Stimulated activated CD4-positive, alpha-beta T cell treated with anti-CD3 and anti-CD28 coated beads, Interleukin-12 subunit alpha, Interleukin-12 subunit beta, amount 100 ng/mL, for 24 hours (primary cell): ENCODE measurements around the gene FOXN3.

Experiments
- DNase-seq, 2 experiments: peaks; one replicate each; pipeline ENCODE4 v3.0.0-alpha.2; 2020; ENCODE audit warnings: low read depth in 2 of 2

FOXN3 gene

GRCh38 chr14:89417091-89417464, at the start of gene FOXN3:
TSS of gene FOXN3 (minus strand) at chr14:89417233. CDS start at chr14:89412476, 4,757 bp downstream.
- peak; percentile 75 to 83 for DNase-seq

- no peak for DNase-seq
Observed at GRCh38 chr14:89466484-89466883, 49.5 kb upstream of the FOXN3 start.

GRCh38 chr14:89465876-89466275, 48.8 kb upstream of the FOXN3 start:
- DNase-seq: no peak

GRCh38 chr14:89461256-89461655, 44.2 kb upstream of the FOXN3 start:
- DNase-seq: no peak

- no peak for DNase-seq
Observed at GRCh38 chr14:89458713-89459420, 41.8 kb upstream of the FOXN3 start.

- DNase-seq: no peak
Observed at GRCh38 chr14:89457007-89457406, 40.0 kb upstream of the FOXN3 start.

- no peak for DNase-seq
Observed at GRCh38 chr14:89455412-89455811, 38.4 kb upstream of the FOXN3 start.

- no peak for DNase-seq
Observed at GRCh38 chr14:89454996-89455395, 38.0 kb upstream of the FOXN3 start.

GRCh38 chr14:89452281-89452680, 35.2 kb upstream of the FOXN3 start:
- DNase-seq: no peak

- no peak for DNase-seq
Observed at GRCh38 chr14:89451229-89451628, 34.2 kb upstream of the FOXN3 start.

- DNase-seq: no peak
Observed at GRCh38 chr14:89447182-89447944, 30.3 kb upstream of the FOXN3 start.

- peak; percentile 21 to 39 for DNase-seq
Observed at GRCh38 chr14:89445273-89445973, 28.4 kb upstream of the FOXN3 start.

- no peak for DNase-seq
Observed at GRCh38 chr14:89444516-89445125, 27.6 kb upstream of the FOXN3 start.

GRCh38 chr14:89444044-89444443, 27.0 kb upstream of the FOXN3 start:
- peak in 1 of 2 experiments; percentile 32 for DNase-seq

GRCh38 chr14:89443042-89443629, 26.1 kb upstream of the FOXN3 start:
- no peak for DNase-seq

GRCh38 chr14:89442280-89442679, 25.2 kb upstream of the FOXN3 start:
- DNase-seq: no peak

- DNase-seq: no peak
Observed at GRCh38 chr14:89440986-89441909, 24.2 kb upstream of the FOXN3 start.

GRCh38 chr14:89435892-89436656, 19.0 kb upstream of the FOXN3 start:
- no peak for DNase-seq

- no peak for DNase-seq
Observed at GRCh38 chr14:89435492-89435891, 18.5 kb upstream of the FOXN3 start.

- DNase-seq: no peak
Observed at GRCh38 chr14:89432226-89432625, 15.2 kb upstream of the FOXN3 start.
